ENCODE results near the gene FARS2. TPM values are rescaled to one million over a fixed set of nuclear protein-coding genes. Genes with fewer than 3 reads are reported as not detected.

FARS2 gene
- polyA plus RNA-seq, 4 donors: 13.9 to 21.7 (median 19.6) TPM

- no peak for DNase-seq (ENCODE audit: low read depth in 4 of 4, low spot score in 3 of 4)
These were observed 476.9 kb downstream of the FARS2 start for GRCh38 chr6:5738211-5738610.

DNA sequence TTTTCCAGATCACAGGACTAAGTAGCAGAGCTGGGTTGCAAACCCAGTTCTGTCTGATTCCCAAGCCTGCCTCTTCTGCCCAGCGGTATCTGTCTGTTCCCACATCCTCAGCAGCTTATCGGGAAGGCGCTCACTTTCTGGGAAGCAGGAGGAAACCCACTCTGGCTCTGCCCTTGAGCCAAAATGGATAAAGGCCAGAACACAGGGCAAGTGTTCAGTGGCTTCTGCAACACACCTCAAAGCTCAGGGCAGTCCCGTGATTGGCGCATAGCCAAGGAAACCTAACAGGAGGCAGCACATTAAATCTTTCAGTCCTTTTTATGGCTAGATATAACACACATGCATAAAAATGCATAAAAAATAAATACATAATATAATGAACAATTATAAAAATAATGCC is 483.2 kb downstream of the FARS2 start:
- no peak for DNase-seq (ENCODE audit: low read depth in 4 of 4, low spot score in 3 of 4)

DNA sequence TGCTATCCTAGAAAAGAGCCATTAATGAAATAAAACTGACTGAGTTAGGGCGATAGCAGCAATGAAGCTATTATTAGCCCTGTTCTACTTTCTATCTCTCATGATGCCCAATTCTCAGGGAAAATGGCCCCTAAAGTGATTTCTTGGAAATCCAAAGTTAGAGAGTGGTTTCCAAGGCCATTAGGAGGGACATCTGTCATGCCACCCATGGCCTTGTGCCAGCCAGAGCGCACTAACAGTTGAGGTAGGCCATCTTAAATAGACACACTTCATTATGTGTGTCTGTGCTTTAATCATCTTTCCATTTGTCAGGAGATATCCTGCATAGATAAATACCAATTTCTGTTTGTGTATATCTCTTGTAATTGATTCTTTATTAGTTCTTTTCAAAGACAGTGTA is 483.8 kb downstream of the FARS2 start:
- no peak for DNase-seq (ENCODE audit: low read depth in 4 of 4, low spot score in 3 of 4)

DNA sequence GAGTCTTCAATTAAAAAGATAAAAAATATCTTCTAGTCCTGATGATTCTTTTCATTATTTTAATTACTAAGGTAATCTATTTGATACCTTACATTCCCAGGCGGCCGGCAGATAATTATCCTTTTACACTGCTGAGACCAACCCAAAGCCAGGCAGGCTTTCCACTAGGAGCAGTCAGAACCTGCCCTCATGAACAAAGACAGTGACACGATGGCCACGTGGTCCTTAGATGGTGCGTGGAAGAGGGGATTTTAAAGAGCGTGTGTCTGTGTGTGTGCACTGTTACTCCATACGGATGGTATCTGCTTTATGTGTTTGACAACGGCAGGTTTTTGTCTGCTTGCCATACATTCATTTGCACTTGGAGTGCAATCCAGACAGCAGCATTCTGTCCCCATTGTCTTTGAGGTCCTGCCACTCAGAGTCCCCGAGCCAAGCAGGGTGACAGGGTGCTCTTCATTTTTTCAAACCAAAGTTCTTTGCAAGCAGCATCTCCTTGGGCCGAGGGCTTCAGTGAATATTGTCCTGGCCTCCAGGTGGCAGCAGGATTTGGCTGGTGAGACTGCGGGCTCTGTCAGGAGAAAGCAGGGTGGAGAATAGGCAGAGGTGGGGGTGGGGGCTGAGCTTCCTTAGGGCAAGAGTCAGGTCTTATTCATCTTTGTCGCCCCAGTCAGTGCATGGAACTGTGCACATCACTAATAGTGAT is 484.9 kb downstream of the FARS2 start:
- no peak for DNase-seq (ENCODE audit: low read depth in 4 of 4, low spot score in 3 of 4)

GRCh38 chr6:5746759-5747130 is 485.4 kb downstream of the FARS2 start:
- no peak for DNase-seq (ENCODE audit: low read depth in 4 of 4, low spot score in 3 of 4)

DNA sequence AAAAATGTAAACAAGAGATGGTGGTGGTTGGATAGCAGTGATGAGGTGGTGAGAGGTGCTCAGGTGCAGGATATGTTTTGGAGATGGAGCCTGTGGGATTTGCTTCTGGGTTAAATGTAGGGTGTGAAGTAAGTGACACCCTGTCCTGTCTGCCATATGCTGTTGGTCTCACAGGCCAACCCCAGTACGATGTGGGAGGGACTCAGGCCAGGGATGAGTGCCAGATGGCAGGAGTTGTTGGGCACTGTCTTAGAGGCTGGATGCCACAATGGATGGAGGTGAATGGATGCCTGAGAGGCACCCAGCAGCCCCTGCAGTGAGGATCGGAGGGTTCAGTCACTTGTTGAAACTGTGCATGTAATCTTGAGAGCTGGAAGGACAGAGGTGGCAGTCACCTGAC is 486.1 kb downstream of the FARS2 start:
- DNase-seq (ENCODE audit: low read depth in 4 of 4, low spot score in 3 of 4): no peak

GRCh38 chr6:5749016-5749650 is 487.8 kb downstream of the FARS2 start:
- no peak for DNase-seq (ENCODE audit: low read depth in 4 of 4, low spot score in 3 of 4)

DNA sequence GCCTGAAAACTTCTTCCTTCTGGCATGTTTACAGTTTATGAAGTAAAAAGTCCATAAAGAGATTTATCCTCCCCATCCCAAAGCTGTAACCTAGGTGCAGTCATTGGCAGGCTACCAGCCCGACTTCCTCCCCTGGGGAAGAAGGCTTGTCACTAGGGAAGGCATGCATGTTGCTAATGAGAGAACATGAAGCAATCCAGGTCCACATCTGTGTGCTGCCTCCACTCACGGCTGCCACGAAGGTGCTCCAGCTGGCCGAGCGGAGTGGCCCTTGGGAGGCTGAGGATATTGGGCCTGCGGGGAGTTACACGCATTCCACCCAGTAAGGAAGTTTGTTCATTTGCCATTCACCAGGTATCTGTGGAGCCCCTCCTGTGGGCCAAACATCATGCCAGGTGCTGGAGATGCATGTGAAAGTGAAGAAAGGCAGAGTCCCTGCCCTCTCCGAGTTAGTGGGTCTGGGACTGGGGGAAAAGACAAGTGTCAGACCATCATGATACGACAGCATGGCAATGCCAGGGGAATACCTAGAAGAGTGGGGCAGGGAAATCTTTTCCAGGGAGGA is 488.4 kb downstream of the FARS2 start:
- DNase-seq (ENCODE audit: low read depth in 4 of 4, low spot score in 3 of 4): no peak

DNA sequence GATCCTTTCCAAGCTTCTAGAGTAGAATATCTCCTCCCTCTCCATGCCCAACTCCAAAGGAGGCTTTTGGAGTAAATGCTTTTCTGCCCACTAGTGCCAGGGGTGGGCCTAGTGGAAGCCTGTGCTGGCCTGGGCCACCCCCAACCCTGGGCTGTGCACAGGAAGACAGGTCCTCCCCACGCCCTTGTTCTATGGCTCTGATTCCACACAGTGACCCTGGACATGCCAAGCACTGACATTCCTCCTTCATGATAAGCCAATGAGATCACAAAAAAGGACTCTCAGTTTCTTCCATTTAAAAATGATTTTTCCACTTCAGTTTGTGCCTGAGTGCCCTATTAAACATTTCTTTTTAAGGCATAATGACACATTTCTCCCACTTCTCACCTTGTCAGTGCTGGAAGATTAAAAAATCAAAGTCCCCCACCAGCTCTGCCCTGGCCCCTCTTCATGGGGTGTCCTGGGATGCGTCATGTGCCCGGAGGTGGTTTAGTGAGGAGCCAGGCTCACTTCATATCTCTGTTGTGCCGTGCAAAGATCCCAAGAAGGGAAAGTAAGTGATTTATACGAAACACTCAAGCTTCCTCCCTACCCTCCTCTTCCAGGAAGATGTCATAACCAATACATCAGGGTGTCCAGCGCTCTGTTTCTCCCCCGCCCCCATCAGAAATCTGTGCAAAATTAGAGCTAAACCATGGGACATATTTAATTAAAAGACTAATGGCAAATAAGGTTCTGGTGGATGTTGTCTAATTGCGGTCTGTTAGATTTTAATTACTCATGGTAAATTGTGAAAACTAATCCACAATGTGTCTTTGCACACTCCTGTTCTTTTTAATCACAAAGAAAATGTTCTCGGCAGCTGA is 490.4 kb downstream of the FARS2 start:
- no peak for DNase-seq (ENCODE audit: low read depth in 4 of 4, low spot score in 3 of 4)

DNA sequence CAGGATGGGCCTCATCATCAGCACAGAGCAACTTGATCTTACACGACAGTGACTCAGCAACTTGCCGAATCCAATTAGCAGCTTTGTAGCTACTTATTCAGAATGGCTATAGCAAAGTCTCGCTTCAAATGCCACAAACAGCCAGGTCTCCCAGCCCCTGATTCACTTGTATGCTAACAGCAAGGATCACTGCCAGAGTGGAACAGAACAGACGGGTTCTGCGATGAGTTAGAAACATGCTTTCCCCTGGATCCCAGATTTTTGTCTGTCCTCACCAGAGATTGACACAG is 491.0 kb downstream of the FARS2 start:
- peak in 3 of 4 donors; percentile 16 to 49 (median 26) for DNase-seq (ENCODE audit: low read depth in 4 of 4, low spot score in 3 of 4)

DNA sequence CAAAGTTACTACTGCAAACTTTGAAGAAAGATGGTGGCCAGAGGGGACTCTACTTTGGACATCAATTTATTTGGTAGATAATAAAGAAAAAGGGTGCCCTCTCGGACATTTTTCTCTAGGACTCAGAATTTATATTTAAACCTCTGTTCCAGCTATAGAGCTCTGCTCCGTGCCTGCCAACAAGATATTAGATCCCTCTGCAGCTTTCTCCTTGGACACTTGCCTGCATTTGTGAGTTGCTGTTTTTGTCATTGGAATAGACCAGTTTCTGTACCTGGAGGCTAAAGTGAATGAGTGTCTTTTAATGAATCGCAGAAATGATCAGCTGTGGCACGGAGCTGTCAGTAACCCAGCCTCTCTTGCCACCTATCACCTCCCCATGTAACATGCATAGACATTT is 491.9 kb downstream of the FARS2 start:
- DNase-seq (ENCODE audit: low read depth in 4 of 4, low spot score in 3 of 4): no peak

DNA sequence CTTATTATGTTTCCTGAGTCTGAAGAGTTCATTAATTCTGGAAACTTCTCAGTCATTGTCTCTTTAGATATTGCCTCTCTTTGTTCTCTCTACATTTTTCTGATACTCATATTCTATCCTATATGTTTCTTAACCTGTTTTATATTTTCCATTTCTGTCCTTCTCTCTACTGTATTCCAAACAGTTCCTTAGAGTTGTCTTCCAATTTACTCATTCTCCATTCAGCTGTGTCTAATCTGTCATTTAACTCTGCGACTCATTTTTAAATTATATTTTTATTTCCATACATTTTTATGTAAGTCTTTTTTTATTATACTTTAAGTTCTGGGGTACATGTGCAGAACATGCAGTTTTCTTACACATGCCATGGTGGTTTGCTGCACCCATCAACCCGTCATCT is 493.6 kb downstream of the FARS2 start:
- no peak for DNase-seq (ENCODE audit: low read depth in 4 of 4, low spot score in 3 of 4)

DNA sequence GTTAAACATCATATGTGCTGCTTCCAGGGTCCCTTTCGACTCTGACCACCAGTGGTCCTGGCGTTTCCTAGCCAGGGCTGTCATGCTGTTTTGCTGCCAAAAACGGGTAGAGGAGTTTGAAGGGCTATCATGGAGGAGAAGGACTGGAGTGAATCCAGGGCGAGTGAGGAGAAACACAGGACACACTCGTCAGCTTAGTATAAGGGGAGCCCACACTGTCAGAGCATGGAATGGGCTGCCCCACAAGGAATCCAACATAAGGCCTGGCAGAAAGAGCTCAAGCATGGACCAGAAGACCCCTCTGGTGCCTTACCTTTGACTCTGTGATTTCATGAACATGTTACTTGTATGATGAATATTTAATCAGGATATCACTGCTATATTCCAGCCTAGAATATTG is 498.3 kb downstream of the FARS2 start:
- no peak for DNase-seq (ENCODE audit: low read depth in 4 of 4, low spot score in 3 of 4)

GRCh38 chr6:5761370-5761769 is 500.1 kb downstream of the FARS2 start:
- no peak for DNase-seq (ENCODE audit: low read depth in 4 of 4, low spot score in 3 of 4)

GRCh38 chr6:5762561-5762968 is 501.3 kb downstream of the FARS2 start:
- DNase-seq (ENCODE audit: low read depth in 4 of 4, low spot score in 3 of 4): no peak

- DNase-seq (ENCODE audit: low read depth in 4 of 4, low spot score in 3 of 4): no peak
These were observed 502.1 kb downstream of the FARS2 start for GRCh38 chr6:5763407-5763806.

DNA sequence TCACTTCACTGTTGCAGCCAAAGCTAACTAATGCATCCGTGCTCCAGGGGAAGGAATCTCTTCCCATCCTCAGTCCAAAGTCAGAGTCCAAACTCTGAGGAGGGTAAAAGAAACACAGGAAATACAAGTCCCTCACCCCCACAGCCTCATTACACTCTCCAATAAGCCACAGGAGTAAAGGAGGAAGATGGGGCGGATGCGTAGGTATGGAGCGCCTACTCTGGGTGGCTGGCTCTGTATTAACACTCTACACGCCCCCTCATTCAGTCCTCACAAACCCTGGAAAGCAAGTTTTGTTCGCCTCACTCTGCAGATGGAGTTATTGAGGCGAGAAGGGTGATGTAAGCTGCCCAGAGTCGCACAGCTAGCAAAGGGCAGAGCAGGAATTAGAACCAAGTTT is 502.6 kb downstream of the FARS2 start:
- DNase-seq (ENCODE audit: low read depth in 4 of 4, low spot score in 3 of 4): peak in 3 of 4 donors; percentile 31 to 50 (median 49)

GRCh38 chr6:5764401-5764955 is 503.2 kb downstream of the FARS2 start:
- DNase-seq (ENCODE audit: low read depth in 4 of 4, low spot score in 3 of 4): no peak

- no peak for DNase-seq (ENCODE audit: low read depth in 4 of 4, low spot score in 3 of 4)
These were observed 503.9 kb downstream of the FARS2 start for GRCh38 chr6:5765141-5765760.

DNA sequence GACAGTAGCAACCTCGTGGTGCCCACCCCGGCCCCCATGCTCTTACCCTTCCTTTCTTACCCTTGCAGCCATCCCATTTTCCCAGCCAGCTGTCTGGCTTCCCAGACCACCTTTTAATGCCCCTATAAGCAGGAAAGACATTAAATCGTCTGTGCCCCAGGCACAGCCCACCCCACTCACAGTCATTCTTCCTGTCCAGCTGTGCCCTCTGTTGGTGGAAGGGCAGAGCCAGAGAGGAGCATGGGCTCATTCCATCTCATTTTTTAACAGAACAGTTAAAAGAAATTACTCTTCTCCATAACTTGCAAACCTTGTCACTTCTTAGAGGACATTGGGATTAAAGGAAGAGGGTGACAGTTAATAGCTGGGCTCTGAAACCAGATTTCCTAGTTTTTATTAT is 504.9 kb downstream of the FARS2 start:
- DNase-seq (ENCODE audit: low read depth in 4 of 4, low spot score in 3 of 4): no peak

DNA sequence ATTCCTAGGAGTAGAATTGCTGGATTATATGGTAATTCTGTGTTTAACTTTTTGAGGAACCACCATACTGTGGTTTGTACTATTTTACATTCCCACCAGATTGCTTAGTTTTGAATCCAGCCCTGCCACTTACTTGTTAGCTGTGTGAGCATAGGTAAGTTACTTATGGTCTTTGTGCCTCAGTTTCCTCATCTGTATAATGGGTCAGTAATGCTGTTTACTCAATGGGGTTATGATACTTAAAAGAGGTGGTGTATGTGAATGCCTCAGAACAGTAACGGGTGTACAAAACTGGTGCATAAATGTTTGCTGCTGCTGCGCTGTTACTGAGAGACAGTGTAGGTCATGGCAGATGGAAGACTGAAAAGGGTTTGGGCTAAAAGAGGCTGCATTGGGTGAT is 506.2 kb downstream of the FARS2 start:
- no peak for DNase-seq (ENCODE audit: low read depth in 4 of 4, low spot score in 3 of 4)
